Omental fat pad (tissue), 4 donors: ENCODE data around the gene FBLIM1. TPM values are rescaled to one million over a fixed set of nuclear protein-coding genes. Genes with fewer than 3 reads are reported as not detected.

ENCODE experiments used
- ATAC-seq: fragments of 150-250 bp; one replicate; pipeline ENCODE4 v1.9.1; 2016; ENCODE audit warnings: mild to moderate bottlenecking, moderate library complexity; ENCODE audit not compliant: low FRiP score
- DNase-seq: peaks from one replicate; pipeline ENCODE4 v3.0.0-alpha.2; 2019; ENCODE audit warnings: low spot score
- CTCF ChIP-seq, 3 donors: fragments of 450-650 bp; IDR thresholded peaks; one replicate each; pipeline ENCODE4 v1.5.1; 2016 to 2017; ENCODE audit warnings: antibody characterized with exemption in 3 of 3, mild to moderate bottlenecking in 3 of 3, moderate library complexity in 2 of 3
- total RNA-seq, 4 donors: library from RNA; depleted of rRNA; stranded (reverse); fragments of >200 nt; gene quantifications; one replicate each; pipeline ENCODE4 v1.1.0, GENCODE V29; 2016

Gene FBLIM1
- total RNA-seq, 4 donors from 2014 or later: 10.4 to 34.0 (median 17.4) TPM

DNA sequence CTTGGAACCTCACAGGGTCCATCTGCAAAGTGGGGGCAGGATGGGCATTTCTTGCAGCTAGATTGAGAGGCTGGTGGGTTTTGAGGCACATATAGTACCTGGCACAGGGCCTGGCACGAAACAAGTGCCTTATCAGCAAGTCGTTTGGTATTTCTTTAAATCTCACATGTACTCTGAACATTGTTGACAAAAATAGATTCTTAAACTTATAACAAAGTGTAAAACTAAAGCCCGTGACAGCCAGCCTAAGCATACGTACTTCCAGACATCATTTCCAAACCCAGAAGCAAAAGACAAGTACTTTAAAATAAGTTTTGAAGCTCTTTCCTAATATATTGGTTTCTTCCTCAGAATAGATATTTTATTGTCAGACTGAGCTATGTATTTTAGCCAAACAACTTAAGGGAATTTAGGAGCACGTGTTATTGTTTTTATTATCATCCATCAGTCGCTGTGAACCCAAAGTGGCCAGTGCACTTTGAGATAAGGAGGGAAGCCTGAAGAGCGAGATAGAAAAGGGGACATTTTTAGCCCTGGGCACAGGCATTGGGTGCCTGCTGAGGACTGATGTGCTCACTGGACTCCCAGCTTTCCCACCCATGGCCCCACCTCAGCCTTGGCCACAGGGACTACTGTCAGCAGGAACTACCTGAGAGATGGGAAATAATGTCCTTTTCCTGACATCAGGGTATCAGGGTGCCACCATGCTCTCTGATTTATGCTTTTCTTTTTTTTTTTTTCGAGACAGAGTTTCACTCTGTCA is 3.0 kb downstream of the FBLIM1 start:
- ATAC-seq: no peak
- TF ChIP-seq CTCF (IDR thresholded peaks at IDR 0.05): no peak
- no peak for DNase-seq

DNA sequence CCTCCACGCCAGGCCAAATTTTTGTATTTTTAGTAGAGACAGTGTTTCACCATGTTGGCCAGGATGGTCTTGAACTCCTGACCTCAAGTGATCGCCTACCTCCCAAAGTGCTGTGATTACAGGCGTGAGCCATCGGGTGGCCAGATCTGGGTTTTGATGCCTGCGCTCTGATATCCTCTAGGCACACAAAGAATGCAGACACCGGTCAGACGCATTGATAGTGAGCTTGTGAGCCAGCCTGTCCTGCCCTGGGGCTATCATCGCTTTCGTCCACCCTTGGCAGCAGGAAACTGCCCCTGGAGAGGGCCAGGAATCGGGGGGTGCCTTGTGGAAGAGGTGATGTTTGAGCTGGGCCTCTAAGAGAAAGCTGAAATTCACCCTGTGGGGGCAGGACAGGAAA is 4.0 kb downstream of the FBLIM1 start:
- no peak for TF ChIP-seq CTCF (IDR thresholded peaks at IDR 0.05)
- ATAC-seq (no peak), DNase-seq (no peak)

- TF ChIP-seq CTCF (IDR thresholded peaks at IDR 0.05): no peak
- no peak for ATAC-seq
Observed at GRCh38 chr1:15764269-15764764, 5.7 kb downstream of the FBLIM1 start.

DNA sequence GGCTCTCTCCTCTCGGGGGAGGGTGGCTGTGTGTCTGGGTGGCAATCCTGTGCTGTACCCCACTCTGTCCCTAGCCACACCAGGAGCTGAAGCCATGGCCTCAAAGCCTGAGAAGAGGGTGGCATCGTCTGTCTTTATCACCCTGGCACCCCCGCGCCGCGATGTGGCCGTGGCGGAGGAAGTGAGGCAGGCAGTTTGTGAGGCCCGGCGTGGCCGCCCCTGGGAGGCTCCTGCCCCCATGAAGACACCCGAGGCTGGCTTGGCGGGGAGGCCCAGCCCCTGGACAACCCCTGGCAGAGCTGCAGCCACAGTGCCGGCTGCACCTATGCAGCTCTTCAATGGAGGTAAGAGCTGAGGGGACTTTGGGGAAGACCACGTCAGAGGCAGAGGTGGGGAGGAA is 6.3 kb downstream of the FBLIM1 start:
- ATAC-seq (no peak), DNase-seq (no peak)
- no peak for TF ChIP-seq CTCF (IDR thresholded peaks at IDR 0.05)

More at GRCh38 chr1:15764269-15764764, 5.7 kb downstream of the FBLIM1 start:
- no peak for DNase-seq

DNA sequence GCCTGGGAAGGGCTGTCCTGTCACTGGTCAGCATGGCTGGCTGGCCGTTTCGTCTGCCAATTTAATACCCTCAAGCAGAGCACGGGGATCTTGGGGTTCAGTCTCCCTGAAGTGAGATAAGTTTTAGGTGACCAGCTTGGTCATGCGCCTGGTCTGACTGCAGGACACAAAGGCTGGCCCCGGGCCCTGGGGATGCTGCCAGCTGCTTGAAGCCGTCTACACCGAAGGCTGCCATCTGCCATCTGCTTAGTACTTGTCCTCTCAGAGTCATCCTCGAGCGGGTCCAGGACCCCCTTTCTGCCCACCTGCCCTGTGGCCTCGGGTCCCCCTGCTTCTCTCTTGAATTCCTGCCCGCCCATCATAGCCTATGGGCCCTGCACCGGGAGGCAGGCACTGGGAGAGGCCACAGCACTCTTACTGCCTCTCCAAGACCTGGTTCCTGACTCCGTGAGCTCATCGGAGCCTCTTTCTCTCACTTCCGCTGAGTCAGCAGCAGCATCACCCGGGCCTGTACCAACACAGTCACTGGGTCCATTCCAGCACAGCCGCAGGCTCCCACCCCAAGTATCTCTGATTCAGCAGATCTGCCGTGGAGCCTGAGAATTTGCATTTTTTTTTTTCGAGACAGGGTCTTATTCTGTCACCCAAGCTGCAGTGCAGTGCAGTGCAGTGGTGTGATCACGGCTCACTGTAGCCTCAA is 7.0 kb downstream of the FBLIM1 start:
- DNase-seq (no peak), ATAC-seq (no peak)
- no peak for TF ChIP-seq CTCF (IDR thresholded peaks at IDR 0.05)

DNA sequence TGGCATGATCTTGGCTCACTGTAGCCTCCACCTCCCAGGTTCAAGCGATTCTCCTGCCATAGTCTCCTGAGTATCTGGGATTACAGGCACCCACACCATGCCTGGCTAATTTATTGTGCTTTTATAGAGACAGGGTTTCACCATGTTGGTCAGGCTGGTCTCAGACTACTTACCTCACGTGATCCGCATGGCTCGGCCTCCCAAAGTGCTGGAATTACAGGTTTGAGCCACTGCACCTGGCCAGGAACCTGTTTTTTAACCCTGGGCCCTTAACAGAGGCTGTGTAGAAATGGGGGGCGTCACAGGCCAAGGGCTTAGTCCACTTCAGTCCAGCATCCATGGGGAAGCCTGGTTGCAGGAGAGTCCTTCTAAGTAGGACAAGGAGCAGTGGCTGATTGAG is 9.3 kb downstream of the FBLIM1 start:
- DNase-seq (no peak), ATAC-seq (no peak)
- TF ChIP-seq CTCF (IDR thresholded peaks at IDR 0.05): no peak
